Fibroblast of mammary gland (primary cell): ENCODE measurements around the gene FAM53A.
"Not testable (repeated sequence)": the region's sequence is repeated elsewhere in the genome, so short reads cannot be mapped to it uniquely, and the experiment has no call there.

Experiments used
- DNase-seq: peaks from one replicate; pipeline ENCODE4 v3.0.0-alpha.2; 2010; ENCODE audit warnings: low read depth
- H3K4me3 ChIP-seq: 2 replicates; pipeline ENCODE4 v1.5.1; 2011; ENCODE audit warnings: low read depth, mild to moderate bottlenecking, low read length, moderate library complexity; ENCODE audit not compliant: control insufficient read depth
- CTCF ChIP-seq: conservative IDR thresholded peaks from 2 replicates; pipeline ENCODE4 v1.5.1; 2011; ENCODE audit warnings: low read depth, low read length, inconsistent platforms; ENCODE audit not compliant: control insufficient read depth, insufficient read depth

The FAM53A gene

GRCh38 chr4:1611501-1611870 lies 72.6 kb downstream of the FAM53A start:
- DNase-seq = no peak
- TF ChIP-seq CTCF = no peak
- H3K4me3 ChIP-seq = no peak overlapping the region

GRCh38 chr4:1610791-1611500 lies 73.2 kb downstream of the FAM53A start:
- no peak overlapping the region for H3K4me3 ChIP-seq
- TF ChIP-seq CTCF = no peak
- DNase-seq = no peak

GRCh38 chr4:1609901-1610790 lies 74.0 kb downstream of the FAM53A start:
- H3K4me3 ChIP-seq = no peak overlapping the region
- DNase-seq = no peak
- no peak for TF ChIP-seq CTCF

GRCh38 chr4:1608821-1609500 lies 75.2 kb downstream of the FAM53A start:
- DNase-seq = no peak

GRCh38 chr4:1608196-1608820 lies 75.8 kb downstream of the FAM53A start:
- DNase-seq = no peak
- no peak overlapping the region for H3K4me3 ChIP-seq
- no peak for TF ChIP-seq CTCF

More at GRCh38 chr4:1608821-1609500, 75.2 kb downstream of the FAM53A start:
- no peak for TF ChIP-seq CTCF
- no peak overlapping the region for H3K4me3 ChIP-seq

GRCh38 chr4:1607436-1608195 lies 76.5 kb downstream of the FAM53A start:
- not testable (repeated sequence) for H3K4me3 ChIP-seq, DNase-seq
